ENCODE data around the gene ARX.

DNA sequence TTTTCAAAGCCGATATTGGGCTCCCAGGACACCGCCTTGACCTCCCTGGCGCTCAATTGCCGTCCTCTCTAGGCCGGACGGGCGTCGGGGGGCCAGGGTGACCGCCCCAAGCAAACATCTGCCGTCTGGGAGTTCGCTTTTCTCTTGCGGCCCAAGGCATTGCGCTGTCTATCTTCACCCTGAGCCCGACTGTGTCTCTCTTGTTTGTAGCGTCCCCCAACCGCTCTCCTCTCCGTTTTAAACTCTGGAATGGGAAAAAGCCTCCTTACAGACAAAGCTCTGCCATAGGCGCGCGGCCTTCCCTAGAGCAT is 551 bp upstream of the ARX start:
- TF ChIP-seq CTCF (IDR thresholded peaks at IDR 0.05) (no peak), POLR2A (IDR thresholded peaks at IDR 0.05) (no peak)

Data from ovary (tissue), 3 donors.